PC-3 (cell line): ENCODE results near the gene OR2L13. TPM values are rescaled to one million over a fixed set of nuclear protein-coding genes. Genes with fewer than 3 reads are reported as not detected.

Source experiments
- total RNA-seq: library from RNA; depleted of rRNA; stranded (reverse); fragments of >200 nt; gene quantifications from 2 replicates; pipeline ENCODE4 v1.2.3, GENCODE V29; 2014; rRNA removed

Gene OR2L13
- total RNA-seq, 1 experiment from 2014 or later, result not detected

Other genes with a start within 250 kb of the OR2L13 start
- 22.7 and 46.9 TPM in 2 replicates for gene TRIM58, start 238.0 kb upstream of the OR2L13 start, total RNA-seq
- 4.5 and 9.4 TPM in 2 replicates for gene OR2W3, start 199.6 kb upstream of the OR2L13 start, total RNA-seq
- 0.26 TPM in 1 of 2 replicates, not detected in the other for gene OR2T8, start 174.9 kb upstream of the OR2L13 start, total RNA-seq
- gene OR2AJ1, start 170.3 kb upstream of the OR2L13 start, total RNA-seq, result not detected in 2 replicates
- not detected in 2 replicates for gene OR2L8, start 146.3 kb upstream of the OR2L13 start, total RNA-seq
- gene OR2AK2, start 130.0 kb upstream of the OR2L13 start, total RNA-seq, result 0.11 TPM in 1 of 2 replicates, not detected in the other
- gene OR2L5, start 81.5 kb upstream of the OR2L13 start, total RNA-seq, result 0.07 and 0.35 TPM in 2 replicates
- 0.06 TPM in 1 of 2 replicates, not detected in the other for gene OR2L2, start 65.1 kb upstream of the OR2L13 start, total RNA-seq
- gene OR2L3, start 48.3 kb upstream of the OR2L13 start, total RNA-seq, result 0.15 TPM in 1 of 2 replicates, not detected in the other
- not detected in 2 replicates for gene OR2M5, start 50.0 kb downstream of the OR2L13 start, total RNA-seq
- gene OR2M2, start 79.6 kb downstream of the OR2L13 start, total RNA-seq, result not detected in 2 replicates
- gene OR2M3, start 102.1 kb downstream of the OR2L13 start, total RNA-seq, result not detected in 2 replicates
- gene OR2M4, start 136.2 kb downstream of the OR2L13 start, total RNA-seq, result not detected in 2 replicates
- 0.18 TPM in 1 of 2 replicates, not detected in the other for gene OR2T33, start 182.8 kb downstream of the OR2L13 start, total RNA-seq
- not detected in 2 replicates for gene OR2T12, start 208.2 kb downstream of the OR2L13 start, total RNA-seq
- not detected in 2 replicates for gene OR2M7, start 229.4 kb downstream of the OR2L13 start, total RNA-seq